ENCODE data around the gene ERICH6B. TPM values are rescaled to one million over a fixed set of nuclear protein-coding genes. Genes with fewer than 3 reads are reported as not detected.
A peak's percentile ranks its signal among the peaks of the same experiment; 100 is the strongest.
"Not testable (repeated sequence)": the region's sequence is repeated elsewhere in the genome, so short reads cannot be mapped to it uniquely, and the experiment has no call there.

ERICH6B gene
- not detected for total RNA-seq

GRCh38 chr13:45615501-45616101 is at the start of gene ERICH6B:
TSS of gene ERICH6B (minus strand) at chr13:45615739. CDS start at chr13:45597005, 18,734 bp downstream.
- Histone ChIP-seq H3K4me1 (no peaks in the 10 kb centered on the region), H3K27ac (no peak within 1 kb of the TSS), H3K9me3 (no peaks in the 10 kb centered on the region), H3K27me3 (no peaks in the 10 kb centered on the region), H3K36me3 (no peaks in the 10 kb centered on the region), H3K4me3 (no peak within 1 kb of the TSS)
- intact Hi-C loops (cut with DNase I; ENCODE audit: low total_unique reads), result no loop called here
- DNase-seq, result peak in 1 of 2 donors; percentile 17
- no peak for TF ChIP-seq POLR2A (IDR thresholded peaks at IDR 0.05)
- no peak for TF ChIP-seq CTCF (IDR thresholded peaks at IDR 0.05)

GRCh38 chr13:45662903-45663302 is 47.4 kb upstream of the ERICH6B start:
- H3K27ac ChIP-seq; intact Hi-C loops (cut with DNase I; ENCODE audit: low total_unique reads); H3K4me3 ChIP-seq; DNase-seq; H3K36me3 ChIP-seq; H3K9me3 ChIP-seq; H3K4me1 ChIP-seq; H3K27me3 ChIP-seq: not testable (repeated sequence)

GRCh38 chr13:45662162-45662561 is 46.6 kb upstream of the ERICH6B start:
- H3K9me3 ChIP-seq, result no peaks in the 10 kb centered on the region
- no peaks in the 10 kb centered on the region for H3K36me3 ChIP-seq
- no peak for DNase-seq
- no peak overlapping the region for H3K27ac ChIP-seq
- intact Hi-C loops (cut with DNase I; ENCODE audit: low total_unique reads), result no loop called here
- H3K4me3 ChIP-seq, result no peak overlapping the region
- H3K27me3 ChIP-seq, result no peaks in the 10 kb centered on the region
- no peaks in the 10 kb centered on the region for H3K4me1 ChIP-seq
- no peak for TF ChIP-seq CTCF (IDR thresholded peaks at IDR 0.05)
- no peak for TF ChIP-seq POLR2A (IDR thresholded peaks at IDR 0.05)

- H3K27me3 ChIP-seq; H3K4me1 ChIP-seq; H3K27ac ChIP-seq; intact Hi-C loops (cut with DNase I; ENCODE audit: low total_unique reads); DNase-seq; H3K4me3 ChIP-seq; H3K9me3 ChIP-seq; H3K36me3 ChIP-seq: not testable (repeated sequence)
Observed at GRCh38 chr13:45660458-45660857, 44.9 kb upstream of the ERICH6B start.

- intact Hi-C loops (cut with DNase I; ENCODE audit: low total_unique reads), result no loop called here
- DNase-seq, result no peak
- no peak for TF ChIP-seq CTCF (IDR thresholded peaks at IDR 0.05)
- no peak for TF ChIP-seq POLR2A (IDR thresholded peaks at IDR 0.05)
Observed at GRCh38 chr13:45659536-45659935, 44.0 kb upstream of the ERICH6B start.

GRCh38 chr13:45658586-45659235 is 43.2 kb upstream of the ERICH6B start:
- Histone ChIP-seq H3K27ac (no peak overlapping the region), H3K36me3 (no peaks in the 10 kb centered on the region), H3K9me3 (no peaks in the 10 kb centered on the region), H3K4me3 (no peak overlapping the region), H3K27me3 (no peaks in the 10 kb centered on the region), H3K4me1 (no peaks in the 10 kb centered on the region)
- intact Hi-C loops (cut with DNase I; ENCODE audit: low total_unique reads), result no loop called here
- TF ChIP-seq CTCF (IDR thresholded peaks at IDR 0.05) (no peak), POLR2A (IDR thresholded peaks at IDR 0.05) (no peak)
- no peak for DNase-seq

More at GRCh38 chr13:45659536-45659935, 44.0 kb upstream of the ERICH6B start:
- Histone ChIP-seq H3K9me3 (no peaks in the 10 kb centered on the region), H3K4me3 (no peak overlapping the region), H3K36me3 (no peaks in the 10 kb centered on the region), H3K27me3 (no peaks in the 10 kb centered on the region), H3K4me1 (no peaks in the 10 kb centered on the region), H3K27ac (no peak overlapping the region)

All from uterus (tissue), 4 donors.